ENCODE measurements around the gene RNPEPL1. TPM values are rescaled to one million over a fixed set of nuclear protein-coding genes. Genes with fewer than 3 reads are reported as not detected.
"Not testable (repeated sequence)": the region's sequence is repeated elsewhere in the genome, so short reads cannot be mapped to it uniquely, and the experiment has no call there.

RNPEPL1 gene
- total RNA-seq, 1 experiment from 2014 or later: 22.6 TPM

DNA sequence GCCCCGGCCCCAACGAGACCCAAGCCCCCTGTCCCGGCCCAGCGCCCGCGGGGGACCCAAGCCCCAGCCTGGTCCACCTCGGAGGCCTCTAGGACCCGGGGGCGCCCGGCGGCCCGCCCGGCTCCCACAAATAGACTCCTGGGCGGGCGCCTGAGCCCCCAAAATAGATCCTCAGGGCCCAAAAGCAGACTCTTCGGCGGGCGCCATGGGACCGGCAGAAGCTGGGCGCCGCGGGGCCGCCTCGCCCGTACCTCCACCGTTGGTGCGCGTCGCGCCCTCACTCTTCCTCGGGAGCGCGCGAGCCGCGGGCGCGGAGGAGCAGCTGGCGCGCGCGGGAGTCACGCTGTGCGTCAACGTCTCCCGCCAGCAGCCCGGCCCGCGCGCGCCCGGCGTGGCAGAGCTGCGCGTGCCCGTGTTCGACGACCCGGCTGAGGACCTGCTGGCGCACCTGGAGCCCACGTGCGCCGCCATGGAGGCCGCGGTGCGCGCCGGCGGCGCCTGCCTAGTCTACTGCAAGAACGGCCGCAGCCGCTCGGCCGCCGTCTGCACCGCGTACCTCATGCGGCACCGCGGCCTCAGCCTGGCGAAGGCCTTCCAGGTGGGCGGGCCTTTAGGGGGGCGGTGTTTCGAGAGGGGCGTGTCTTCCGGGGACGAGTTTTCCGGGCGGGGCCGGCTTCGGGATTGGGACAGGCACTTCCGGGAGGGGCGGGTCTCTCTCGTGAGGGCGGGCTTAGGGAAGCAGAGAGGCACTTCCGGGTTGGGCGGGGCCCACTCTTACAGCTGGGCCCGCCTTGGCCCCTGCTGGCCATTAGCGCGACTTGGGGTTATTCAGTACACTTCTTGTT lies 7.6 kb upstream of the RNPEPL1 start:
- no peaks in the 10 kb centered on the region for H3K27me3 ChIP-seq (replicated peaks; ENCODE audit: control insufficient read depth, insufficient read depth, low read length)
- peak; percentile 97 for DNase-seq
- H3K27me3 Mint-ChIP-seq (ENCODE audit: insufficient read depth, unreplicated experiment): no peaks in the 10 kb centered on the region
- BruUV-seq (replicated peaks): no TSS peak
- TF ChIP-seq, protein P1, sequence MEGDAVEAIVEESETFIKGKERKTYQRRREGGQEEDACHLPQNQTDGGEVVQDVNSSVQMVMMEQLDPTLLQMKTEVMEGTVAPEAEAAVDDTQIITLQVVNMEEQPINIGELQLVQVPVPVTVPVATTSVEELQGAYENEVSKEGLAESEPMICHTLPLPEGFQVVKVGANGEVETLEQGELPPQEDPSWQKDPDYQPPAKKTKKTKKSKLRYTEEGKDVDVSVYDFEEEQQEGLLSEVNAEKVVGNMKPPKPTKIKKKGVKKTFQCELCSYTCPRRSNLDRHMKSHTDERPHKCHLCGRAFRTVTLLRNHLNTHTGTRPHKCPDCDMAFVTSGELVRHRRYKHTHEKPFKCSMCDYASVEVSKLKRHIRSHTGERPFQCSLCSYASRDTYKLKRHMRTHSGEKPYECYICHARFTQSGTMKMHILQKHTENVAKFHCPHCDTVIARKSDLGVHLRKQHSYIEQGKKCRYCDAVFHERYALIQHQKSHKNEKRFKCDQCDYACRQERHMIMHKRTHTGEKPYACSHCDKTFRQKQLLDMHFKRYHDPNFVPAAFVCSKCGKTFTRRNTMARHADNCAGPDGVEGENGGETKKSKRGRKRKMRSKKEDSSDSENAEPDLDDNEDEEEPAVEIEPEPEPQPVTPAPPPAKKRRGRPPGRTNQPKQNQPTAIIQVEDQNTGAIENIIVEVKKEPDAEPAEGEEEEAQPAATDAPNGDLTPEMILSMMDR (IDR thresholded peaks at IDR 0.05; ENCODE audit: insufficient read depth in 1 of 2, low read depth in 1 of 2, low read length in 1 of 2, severe bottlenecking in 1 of 2, unreplicated experiment in 1 of 2): peak in 1 of 2 experiments; percentile 25
- H3K4me3 Mint-ChIP-seq (ENCODE audit: unreplicated experiment): peak overlapping the region; percentile 78
- peaks cover 25% of the 10 kb centered on the region for H3K36me3 Mint-ChIP-seq (ENCODE audit: insufficient read depth, unreplicated experiment)
- H3K9me3 ChIP-seq: no peaks in the 10 kb centered on the region
- ChIA-PET POLR2A (interaction anchor here (0.6 to 1.5 kb wide), 2 partner anchors 26 to 107 kb away, joined by 3 to 5 read pairs; partner anchors contain the start of gene CAPN10), CTCF (interaction anchor here (1.0 kb wide), 2 partner anchors 26 to 47 kb away, joined by 3 read pairs; partner anchors contain the start of gene CAPN10)
- intact Hi-C loops (cut with micrococcal nuclease; ENCODE audit: unreplicated experiment): no loop called here
- H3K27ac Mint-ChIP-seq (ENCODE audit: unreplicated experiment): peak overlapping the region; percentile 74
- H3K4me1 Mint-ChIP-seq (ENCODE audit: low read depth, unreplicated experiment): peaks cover 22% of the 10 kb centered on the region
- H3K4me1 ChIP-seq: peaks cover 15% of the 10 kb centered on the region
- no peaks in the 10 kb centered on the region for H3K9me3 Mint-ChIP-seq (ENCODE audit: unreplicated experiment)
- peak overlapping the region; percentile 84 for H3K4me3 ChIP-seq (ENCODE audit: low read depth, low read length)
- H3K36me3 ChIP-seq (ENCODE audit: control insufficient read depth, insufficient read depth, low read length): no peaks in the 10 kb centered on the region

DNA sequence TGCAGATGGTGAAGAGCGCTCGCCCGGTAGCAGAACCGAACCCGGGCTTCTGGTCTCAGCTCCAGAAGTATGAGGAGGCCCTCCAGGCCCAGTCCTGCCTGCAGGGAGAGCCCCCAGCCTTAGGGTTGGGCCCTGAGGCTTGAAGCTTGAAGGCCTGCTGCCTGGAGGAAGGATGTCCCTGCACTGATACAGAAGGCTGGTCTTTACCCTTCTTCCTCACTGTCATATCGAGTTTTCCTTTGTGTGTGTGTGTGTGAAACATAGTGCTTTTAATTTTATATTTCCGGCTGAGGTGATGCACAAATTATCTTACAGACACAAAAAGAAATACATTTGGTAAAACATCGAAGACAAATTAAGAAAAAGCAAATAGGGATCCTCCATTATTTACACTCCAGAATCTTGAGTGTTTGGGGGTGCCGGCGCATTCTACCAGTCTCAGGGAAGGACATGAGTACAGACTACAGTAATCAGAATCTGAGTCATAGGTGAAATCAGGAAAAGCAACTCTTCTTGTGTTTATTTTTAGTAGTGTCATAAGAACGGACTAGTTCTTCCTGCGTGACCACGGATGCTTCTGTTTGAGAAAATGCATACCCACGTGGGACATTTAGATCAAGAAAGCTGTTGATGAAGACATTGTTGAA lies 6.8 kb upstream of the RNPEPL1 start:
- POLR2A ChIA-PET: interaction anchor here (1.5 kb wide), 1 partner anchor 25 kb away, joined by 5 read pairs; the partner anchor contains the start of gene CAPN10
- DNase-seq: no peak

DNA sequence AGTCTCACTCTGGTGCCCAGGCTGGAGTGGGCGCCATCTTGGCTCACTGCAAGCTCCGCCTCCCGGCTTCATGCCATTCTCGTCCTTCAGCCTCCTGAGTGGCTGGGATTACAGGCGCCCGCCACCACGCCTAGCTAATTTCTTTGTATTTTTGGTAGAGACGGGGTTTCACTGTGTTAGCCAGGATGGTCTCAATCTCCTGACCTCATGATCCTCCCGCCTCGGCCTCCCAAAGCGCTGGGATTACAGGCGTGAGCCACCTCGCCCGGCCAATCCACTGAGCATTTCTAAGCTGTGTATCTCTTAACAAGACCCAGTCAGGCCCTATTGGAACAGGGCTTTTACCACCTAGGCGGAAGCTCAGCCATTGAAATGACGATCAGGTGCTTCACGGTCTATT lies 5.1 kb upstream of the RNPEPL1 start:
- DNase-seq: peak in 1 of 2 experiments; percentile 12
- BruUV-seq (replicated peaks); H3K4me3 Mint-ChIP-seq (ENCODE audit: unreplicated experiment); POLR2A ChIA-PET; H3K36me3 ChIP-seq (ENCODE audit: control insufficient read depth, insufficient read depth, low read length); intact Hi-C loops (cut with micrococcal nuclease; ENCODE audit: unreplicated experiment); H3K27ac Mint-ChIP-seq (ENCODE audit: unreplicated experiment); H3K27me3 ChIP-seq (replicated peaks; ENCODE audit: control insufficient read depth, insufficient read depth, low read length); CTCF ChIA-PET; H3K4me3 ChIP-seq (ENCODE audit: low read depth, low read length); H3K9me3 Mint-ChIP-seq (ENCODE audit: unreplicated experiment); H3K9me3 ChIP-seq; H3K27me3 Mint-ChIP-seq (ENCODE audit: insufficient read depth, unreplicated experiment): not testable (repeated sequence)
- H3K4me1 Mint-ChIP-seq (ENCODE audit: low read depth, unreplicated experiment): peaks cover 23% of the 10 kb centered on the region
- H3K36me3 Mint-ChIP-seq (ENCODE audit: insufficient read depth, unreplicated experiment): peaks cover 25% of the 10 kb centered on the region
- H3K4me1 ChIP-seq: peaks cover 27% of the 10 kb centered on the region

More for the DNA sequence above, 6.8 kb upstream of the RNPEPL1 start:
- H3K4me1 ChIP-seq: peaks cover 20% of the 10 kb centered on the region
- CTCF ChIA-PET: interaction anchor here (1.0 kb wide), 1 partner anchor 47 kb away, joined by 3 read pairs; no protein-coding TSS in a partner anchor
- TF ChIP-seq, protein P1 (IDR thresholded peaks at IDR 0.05; ENCODE audit: insufficient read depth in 1 of 2, low read depth in 1 of 2, low read length in 1 of 2, severe bottlenecking in 1 of 2, unreplicated experiment in 1 of 2): no peak
- peak overlapping the region; percentile 74 for H3K27ac Mint-ChIP-seq (ENCODE audit: unreplicated experiment)
- no peaks in the 10 kb centered on the region for H3K27me3 ChIP-seq (replicated peaks; ENCODE audit: control insufficient read depth, insufficient read depth, low read length)
- peak overlapping the region; percentile 78 for H3K4me3 Mint-ChIP-seq (ENCODE audit: unreplicated experiment)
- H3K36me3 ChIP-seq (ENCODE audit: control insufficient read depth, insufficient read depth, low read length): no peaks in the 10 kb centered on the region
- peaks cover 25% of the 10 kb centered on the region for H3K36me3 Mint-ChIP-seq (ENCODE audit: insufficient read depth, unreplicated experiment)
- H3K9me3 ChIP-seq: no peaks in the 10 kb centered on the region
- H3K9me3 Mint-ChIP-seq (ENCODE audit: unreplicated experiment): no peaks in the 10 kb centered on the region
- intact Hi-C loops (cut with micrococcal nuclease; ENCODE audit: unreplicated experiment): no loop called here
- TSS peak; percentile 83 for BruUV-seq (replicated peaks)
- peak overlapping the region; percentile 54 for H3K4me3 ChIP-seq (ENCODE audit: low read depth, low read length)
- peaks cover 23% of the 10 kb centered on the region for H3K4me1 Mint-ChIP-seq (ENCODE audit: low read depth, unreplicated experiment)
- H3K27me3 Mint-ChIP-seq (ENCODE audit: insufficient read depth, unreplicated experiment): no peaks in the 10 kb centered on the region
